Measurements from ENCODE around the gene ESRRB.

ESRRB gene

DNA sequence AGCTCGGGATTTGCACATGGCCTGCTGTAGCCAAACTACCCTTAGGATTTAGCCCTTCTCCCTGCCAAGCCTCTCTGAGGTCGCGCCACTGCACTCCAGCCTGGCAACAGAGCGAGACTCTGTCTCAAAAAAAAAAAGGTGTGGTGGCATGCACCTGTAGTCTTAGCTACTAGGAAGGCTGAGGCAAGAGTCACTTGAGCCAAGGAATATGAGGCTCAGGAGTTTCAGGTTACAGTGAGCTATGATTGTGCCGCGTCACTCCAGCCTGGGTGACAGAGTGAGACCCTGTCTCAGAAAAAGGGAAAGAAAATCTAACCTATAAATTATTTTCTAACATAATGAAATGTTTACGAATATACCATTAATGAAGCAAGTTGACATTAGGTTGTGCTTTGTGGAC, 29.7 kb downstream of the ESRRB start:
- DNase-seq: no peak

DNA sequence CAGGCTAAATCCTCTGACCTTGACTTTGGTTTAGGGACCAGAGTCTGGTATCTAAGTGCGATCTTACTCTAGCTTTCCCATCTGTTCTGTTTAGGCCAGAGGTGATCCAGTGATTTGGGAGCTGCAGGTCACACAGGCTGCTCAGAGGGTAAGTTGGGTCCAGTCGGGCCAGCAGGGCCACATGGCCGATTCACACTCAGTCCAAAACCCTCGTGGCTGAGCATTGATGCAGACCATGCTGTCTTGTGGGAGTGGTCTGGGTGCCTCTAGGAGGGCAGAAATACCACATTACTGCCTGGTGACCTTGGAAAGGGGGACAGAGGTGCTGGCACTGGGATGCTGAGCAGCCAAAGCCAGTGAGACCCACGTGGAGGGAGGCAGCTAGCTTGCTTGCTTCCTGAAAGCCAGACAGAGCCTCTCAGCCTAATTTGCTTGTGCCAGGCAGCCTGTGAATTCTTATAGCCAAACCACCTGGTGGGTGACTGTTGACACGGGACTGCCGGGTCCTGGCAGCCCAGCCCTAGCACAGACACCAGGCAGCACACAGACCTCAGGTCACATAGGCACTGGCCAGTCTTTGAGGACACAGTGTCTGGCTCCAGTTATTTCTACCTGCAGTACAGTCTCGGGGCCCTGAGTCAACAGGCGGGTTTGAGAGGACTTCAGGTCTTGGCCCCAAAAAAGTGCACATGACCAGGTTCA, 31.7 kb downstream of the ESRRB start:
- no peak for DNase-seq

DNA sequence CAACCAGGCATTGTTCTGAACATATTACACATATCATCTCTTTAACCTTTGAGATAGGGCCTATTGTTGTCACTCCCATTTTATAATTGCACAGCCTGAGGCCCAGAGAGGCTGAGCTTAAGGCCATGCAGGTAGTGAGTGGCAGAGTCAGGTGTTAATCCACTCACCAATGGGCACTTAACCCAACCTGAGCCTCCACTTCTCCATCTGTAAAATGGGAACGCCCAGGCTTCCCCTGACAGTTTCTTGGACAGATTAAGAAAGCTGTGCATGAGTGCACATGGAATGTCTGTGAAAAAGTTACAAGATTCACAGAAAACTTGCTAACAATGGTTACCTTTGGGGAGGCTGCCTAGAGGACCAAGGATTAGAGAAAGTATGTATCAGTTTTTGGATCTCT, 32.9 kb downstream of the ESRRB start:
- no peak for DNase-seq

DNA sequence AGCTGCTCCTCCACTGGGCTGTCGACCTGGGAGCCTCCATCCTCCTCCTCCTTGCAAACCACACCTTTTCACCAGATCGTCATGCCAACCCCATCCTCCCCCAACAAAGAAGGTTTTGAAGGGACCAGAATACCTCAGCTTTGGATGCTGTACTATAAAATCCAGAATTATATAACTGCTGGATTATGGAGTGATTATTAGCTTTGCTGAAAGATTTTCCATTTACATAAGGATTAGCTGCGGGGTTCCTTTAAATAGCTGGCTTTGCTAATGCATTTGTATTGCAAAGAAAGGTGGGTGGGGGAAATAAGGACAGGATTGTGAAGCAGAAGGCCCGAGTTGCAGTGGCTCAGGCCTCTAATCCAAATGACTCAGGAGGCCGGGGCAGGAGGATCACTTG, 36.6 kb downstream of the ESRRB start:
- peak in 1 of 51 donors; percentile 2 for DNase-seq

DNA sequence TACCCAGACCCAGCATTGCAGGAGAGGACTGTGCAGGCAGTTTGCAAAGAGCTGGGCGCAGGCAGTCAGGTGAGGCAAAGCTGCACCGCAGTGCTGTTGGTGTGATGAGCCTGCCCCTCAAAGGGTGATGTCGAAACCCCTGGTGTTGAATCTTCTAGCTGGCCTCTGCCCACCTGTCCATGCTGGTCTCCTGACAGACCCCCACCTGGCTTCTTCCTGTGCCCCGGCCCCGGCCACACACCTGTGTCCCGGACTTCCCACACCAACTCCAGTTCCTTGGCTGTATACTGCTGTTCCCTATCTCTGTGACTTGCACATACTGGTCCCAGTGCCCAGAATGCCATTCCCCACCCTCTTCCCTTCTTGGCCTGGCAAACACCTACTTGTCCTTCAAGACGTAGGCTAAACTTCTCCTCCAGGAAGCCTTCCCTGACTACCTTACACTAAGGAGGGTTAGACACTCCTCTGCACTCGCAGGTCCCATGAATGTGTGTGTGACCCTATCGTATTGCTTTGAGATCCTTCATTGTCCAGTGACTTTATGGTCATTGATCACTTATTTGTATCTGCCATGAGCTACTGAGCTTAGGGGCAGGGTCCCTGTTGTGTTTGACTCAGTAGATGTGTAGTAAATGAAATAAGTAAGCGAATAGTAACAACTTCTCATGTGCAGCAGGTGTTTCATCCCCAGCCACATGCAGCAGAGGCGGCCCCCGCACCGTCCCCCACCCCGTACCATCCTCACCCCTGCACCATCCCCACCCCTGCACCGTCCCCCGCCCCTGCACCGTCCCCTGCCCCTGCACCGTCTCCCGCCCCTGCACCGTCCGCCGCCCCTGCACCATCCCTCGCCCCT, 37.4 kb downstream of the ESRRB start:
- DNase-seq: no peak

DNA sequence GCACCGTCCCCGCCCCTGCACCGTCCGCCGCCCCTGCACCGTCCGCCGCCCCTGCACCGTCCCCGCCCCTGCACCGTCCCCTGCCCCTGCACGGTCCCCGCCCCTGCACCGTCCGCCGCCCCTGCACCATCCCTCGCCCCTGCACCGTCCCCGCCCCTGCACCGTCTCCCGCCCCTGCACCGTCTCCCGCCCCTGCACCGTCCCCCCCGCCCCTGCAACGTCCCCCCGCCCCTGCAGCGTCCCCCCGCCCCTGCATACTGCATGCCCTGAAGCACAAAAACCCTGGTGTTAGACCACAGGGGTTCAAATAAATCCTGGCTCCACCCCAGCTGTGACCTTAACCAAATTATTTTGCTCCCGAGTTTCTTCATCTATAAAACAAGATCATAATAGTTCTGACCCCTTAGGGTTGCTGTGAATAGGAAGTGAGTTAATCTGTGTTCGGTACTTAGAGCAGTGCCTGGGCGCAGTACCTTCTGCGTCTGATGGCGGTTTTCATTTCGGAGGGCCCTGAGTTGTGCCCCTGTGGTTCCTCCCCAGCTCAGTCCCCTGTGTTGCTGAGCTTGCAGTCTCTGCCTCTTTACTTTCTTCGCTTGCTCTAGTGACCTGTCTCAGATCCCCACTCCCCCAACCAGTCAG, 38.1 kb downstream of the ESRRB start:
- DNase-seq: no peak

DNA sequence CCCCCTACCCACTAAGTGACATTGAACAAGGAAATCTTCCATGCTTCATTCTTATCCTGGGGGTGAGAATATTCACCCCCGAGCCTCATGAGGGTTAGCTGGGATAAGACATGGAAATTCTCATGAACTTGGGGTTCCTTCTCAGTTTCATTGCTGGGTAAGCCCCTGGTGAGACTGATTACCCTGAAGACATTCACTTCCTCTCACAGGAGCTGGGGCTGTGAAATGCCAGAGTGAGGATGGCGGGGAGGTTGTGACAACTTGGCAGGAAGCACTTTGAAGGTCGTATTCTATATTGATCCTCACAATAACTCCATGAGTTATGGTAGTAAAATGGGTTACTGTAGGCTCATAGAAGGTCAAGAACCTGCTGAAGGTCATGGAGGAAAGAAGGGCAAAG, 43.5 kb downstream of the ESRRB start:
- DNase-seq: no peak

DNA sequence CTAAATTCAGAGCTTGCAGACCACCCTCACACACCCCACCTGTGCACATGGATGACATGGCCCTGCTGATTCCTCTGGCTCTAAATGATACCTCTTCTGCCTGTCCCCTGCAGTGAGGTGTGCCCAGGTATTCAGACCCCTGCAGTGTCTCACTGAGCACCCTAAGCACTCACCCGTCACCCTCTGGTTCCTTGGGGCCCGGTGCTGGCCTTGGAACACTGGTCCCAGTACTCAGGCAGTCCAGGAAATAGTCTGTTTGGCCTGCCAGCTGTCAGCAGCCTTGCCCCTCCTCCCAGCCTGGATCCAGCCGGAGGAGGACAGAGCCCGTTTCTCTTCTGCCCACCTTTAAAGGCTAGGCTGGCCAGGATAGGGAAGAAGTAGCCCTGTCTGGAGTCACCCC, 44.9 kb downstream of the ESRRB start:
- no peak for DNase-seq

DNA sequence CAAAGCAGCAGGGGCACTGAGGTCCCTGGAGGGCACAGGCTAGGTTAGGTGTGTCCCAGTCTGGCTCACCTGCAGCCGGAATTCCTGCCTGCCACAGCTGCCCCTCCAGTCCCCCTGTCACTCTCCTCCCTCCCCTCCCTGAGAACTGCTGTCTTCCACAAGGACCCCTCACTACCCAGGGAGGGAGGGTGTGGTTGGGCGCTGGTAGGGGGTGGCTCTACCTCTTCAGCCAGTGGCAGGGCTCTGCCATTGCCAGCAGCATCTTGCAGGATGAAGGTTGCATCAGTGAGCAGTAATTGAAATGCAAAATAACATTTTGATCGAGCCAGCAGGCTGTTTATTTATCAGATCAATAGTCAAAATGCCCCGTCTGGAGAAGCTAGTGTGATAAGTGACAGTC, 45.7 kb downstream of the ESRRB start:
- DNase-seq: no peak

DNA sequence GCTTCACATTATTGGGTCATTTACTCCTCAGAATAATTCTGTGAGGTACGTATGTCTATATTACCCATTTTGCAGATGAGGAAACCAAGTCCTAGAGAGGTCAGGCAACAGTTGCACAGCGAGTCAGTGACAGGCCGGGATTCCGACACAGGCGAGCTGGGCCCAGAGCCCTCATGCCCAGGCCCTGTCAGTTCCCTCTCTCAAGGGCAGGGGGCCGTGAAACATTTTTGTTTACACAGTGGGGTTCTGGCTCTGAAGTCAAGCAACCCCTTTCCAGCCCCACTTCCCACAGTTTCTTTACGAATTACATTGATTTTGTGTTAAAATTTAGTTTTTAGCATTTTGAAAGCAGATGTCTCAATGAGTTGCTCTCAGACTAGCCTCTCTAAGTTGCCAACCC, 46.7 kb downstream of the ESRRB start:
- no peak for DNase-seq

DNA sequence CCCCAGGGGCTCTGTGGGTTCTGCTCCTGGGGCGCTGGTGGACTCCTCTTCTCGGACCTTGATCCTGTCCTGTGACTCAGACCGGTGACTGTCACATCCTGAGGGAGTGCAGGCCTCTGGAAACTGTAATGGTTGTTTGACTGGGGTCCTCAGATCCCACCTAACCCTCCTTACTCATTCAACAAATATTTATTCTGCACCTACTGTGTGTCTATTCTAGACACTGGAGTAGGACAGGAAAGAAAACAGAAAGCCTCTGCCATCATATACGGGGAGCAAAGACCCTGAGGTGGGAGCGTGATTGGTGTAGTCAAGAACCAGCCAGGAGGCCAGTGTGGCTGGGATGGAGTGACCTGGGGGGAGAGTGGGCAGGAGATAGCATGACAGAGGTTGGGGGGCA, 47.6 kb downstream of the ESRRB start:
- no peak for DNase-seq

DNA sequence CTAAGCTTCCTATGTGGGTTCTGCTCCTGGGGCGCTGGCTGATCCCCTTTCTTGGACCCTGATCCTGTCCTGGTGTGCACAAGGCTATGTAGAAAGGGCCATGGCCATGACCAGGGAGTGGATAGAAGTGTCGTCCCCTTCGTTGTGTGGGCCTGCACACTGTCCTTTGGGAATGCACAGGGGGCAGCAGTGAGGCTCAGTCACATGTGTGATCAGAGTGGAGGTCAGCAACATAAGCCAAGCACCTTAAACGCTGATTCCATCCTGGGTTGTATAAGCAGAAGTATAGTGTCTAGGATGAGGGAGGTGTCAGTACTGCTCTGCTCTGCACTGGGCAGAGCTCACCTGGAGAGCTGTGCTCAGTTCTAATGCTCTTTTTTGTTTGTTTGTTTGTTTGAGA, 48.4 kb downstream of the ESRRB start:
- no peak for DNase-seq

DNA sequence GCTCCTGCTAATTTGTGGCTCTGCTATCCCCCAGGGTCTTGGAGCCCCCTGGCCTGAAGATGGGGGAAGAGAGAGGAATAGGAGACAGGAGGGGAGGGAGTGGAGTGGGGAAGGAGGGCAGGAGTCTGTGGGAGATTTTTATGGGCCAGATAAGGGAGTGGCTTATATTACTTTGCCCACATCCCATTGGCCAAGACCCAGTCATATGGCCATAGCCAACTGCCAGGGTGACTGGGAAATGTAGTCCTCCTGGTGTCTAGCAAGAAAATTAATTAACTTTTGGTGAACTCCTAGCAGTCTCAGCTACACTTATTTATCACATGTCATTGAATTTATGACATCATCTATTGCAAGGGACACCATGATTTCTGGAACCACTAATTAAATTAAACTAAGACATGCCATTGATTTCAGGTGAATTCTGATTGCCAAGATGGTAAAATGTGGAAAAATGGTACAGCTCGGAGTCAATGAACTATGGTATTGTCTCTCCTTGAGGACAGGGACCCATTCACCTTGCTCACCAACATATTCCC, 50.3 kb downstream of the ESRRB start:
- DNase-seq: no peak

DNA sequence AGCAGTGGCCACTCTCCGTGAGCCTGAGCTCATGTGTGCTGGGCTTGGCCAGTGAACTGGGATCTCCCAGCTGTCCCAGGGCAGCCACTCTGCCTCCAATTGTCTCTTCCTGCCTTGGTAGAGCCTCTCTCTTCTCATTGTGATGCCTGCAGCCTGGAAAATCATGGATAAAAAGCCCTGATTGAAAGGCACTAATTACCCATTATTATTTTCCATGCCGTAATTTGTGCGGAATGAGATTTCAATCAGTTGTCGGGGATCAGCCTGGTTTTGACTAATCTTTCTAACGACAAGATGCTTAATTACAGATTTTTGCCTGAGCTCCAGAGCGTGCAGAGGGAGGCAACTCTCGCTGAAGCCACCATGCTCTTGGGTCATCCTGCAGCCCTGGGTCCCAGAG, 52.7 kb downstream of the ESRRB start:
- DNase-seq: no peak

DNA sequence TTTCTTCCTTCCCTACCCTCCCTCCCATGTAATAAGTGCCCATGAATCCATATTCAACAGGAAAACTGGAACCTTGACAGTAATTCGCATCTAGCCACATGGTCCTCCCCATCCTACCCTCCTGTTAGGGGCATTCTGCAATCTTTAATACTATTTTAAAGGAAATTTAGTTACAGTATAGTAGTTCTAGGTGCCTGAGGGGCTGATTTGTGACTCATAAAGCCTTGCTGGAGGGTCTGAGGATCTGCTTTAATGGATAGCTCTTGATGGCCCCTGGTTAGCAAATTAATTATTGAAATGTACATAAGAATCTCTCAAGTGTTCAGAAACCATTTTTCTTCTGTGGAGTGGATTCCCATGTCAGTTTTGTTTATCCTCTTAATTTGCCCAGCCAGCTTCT, 54.1 kb downstream of the ESRRB start:
- DNase-seq: no peak

DNA sequence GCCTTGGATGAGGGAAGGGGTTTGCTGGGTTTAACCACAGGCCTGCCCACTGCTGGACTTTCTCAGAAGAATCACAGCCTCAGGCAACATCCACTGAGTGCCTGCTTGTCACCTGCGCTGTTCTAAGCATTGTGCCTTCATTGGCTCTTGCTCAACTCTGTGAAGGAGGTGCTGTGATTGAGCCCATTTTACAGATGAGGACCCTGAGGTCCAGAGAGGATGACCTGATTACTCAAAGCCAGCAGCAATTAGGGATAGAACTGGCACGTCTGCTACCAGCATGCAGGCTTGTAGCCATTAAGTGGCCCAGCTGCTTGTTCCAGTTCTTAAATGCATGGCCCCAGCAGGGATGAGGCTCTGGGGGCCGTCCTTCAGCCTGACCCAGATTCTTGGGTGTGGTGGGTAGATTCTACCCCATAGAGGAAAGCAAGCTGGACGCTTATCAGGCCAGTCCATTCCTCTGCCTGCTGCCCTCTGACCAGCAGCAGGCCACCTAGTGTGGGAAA, 54.6 kb downstream of the ESRRB start:
- no peak for DNase-seq

DNA sequence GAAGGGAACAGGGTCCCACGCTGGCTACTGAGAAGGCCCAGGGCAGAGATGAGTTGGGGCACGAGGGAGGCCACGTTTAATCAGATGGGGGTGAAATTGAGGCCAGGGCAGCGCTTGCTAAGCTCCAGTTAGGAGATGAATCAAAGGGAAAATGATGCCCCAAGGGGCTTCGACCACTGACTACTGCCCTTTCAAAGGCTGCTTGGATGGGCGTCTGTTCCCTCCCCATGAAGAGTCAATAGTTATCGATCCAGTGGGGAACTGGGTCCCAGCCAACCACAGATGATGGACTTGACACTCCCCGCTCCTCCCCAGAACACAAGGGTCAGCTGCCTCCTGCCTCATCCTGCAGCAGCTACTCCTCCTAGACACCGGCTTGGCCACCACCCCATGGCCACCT, 55.6 kb downstream of the ESRRB start:
- DNase-seq: no peak

DNA sequence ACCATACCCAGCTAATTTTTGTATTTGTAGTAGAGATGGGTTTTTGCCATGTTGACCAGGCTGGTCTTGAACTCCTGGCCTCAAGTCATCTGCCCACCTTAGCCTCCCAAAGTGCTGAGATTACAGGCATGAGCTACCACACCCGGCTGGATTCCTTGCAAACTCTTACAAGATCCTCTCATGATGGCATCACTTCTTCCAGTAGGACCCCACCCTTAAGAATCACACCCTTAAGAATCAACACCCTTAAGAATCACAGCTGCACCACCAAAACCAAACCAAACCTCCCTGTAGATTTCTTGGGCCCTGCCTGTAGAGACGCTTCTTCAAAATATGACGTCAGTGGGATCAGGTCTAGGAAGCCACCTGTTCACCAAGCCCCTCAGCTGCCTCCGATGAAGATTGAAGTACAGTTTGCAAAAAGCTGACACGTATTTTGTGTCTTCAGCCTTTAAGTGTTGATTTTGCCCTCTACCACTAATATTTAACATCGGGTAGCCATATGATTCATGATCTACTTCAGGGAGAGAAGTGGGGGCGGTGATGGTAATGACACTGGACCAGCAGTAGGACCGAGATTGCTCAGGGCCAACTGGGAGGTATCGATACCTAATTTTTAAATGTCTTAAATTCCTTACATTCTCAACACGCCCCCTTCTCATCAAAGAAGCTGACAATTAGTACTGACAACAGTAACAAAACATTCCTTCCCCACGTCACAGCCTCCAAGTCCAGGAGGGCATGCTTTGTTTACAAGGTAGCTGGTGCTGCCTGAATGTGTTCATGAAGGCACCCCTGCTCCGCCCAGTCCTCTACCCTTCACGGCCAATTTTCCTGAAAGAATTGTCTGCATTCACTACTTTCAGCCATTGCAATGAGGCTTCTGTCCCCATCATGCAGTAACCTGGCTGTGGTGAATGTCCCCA, 57.2 kb downstream of the ESRRB start:
- no peak for DNase-seq

DNA sequence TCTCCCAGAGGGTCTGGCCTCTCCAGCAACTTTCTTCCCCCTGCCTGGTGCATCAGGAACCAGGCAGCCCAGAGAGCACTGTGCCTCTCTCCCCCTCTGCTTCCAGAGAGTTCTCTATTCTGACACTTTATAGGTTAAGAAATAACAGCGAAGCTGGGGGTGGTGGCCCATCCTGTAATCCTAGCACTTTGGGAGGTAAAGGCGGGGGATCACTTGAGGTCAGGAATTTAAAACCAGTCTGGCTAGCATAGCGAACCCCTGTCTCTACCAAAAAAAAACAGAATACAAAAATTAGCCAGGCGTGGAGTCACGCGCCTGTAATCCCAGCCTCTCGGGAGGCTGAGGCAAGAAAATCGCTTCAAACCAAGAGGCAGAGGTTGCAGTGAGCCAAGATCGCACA, 58.3 kb downstream of the ESRRB start:
- DNase-seq: no peak

DNA sequence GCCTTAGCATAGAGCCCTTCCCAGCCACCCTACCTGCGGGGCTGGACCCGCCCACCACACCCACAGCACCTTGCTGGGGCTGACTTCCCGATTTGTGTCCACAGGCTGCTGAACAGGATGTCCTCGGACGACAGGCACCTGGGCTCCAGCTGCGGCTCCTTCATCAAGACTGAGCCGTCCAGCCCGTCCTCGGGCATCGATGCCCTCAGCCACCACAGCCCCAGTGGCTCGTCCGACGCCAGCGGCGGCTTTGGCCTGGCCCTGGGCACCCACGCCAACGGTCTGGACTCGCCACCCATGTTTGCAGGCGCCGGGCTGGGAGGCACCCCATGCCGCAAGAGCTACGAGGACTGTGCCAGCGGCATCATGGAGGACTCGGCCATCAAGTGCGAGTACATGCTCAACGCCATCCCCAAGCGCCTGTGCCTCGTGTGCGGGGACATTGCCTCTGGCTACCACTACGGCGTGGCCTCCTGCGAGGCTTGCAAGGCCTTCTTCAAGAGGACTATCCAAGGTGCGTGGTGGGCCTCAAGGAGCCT, 63.4 kb downstream of the ESRRB start:
- no peak for DNase-seq

DNA sequence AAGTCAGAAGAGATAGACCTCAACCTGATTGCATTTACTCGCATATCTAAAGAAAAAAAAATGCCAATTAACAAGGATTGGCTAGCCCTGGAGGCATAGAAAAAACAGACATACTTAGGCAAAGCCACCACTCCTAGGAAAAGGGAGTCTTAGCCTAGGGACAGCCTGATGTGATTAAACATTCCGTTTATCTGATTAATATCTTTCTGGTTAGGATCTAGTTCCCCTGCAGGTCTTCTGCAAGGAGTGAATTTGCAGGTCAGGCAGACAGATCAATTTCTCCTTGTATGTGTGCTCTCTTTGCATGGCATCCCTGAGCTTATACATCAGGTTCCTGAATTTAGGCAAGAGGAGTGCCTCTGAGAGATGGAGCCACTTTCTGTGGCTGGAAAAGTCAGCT, 70.5 kb downstream of the ESRRB start:
- DNase-seq: no peak
